HEK293T (cell line): ENCODE data around the gene CPED1.

Source experiments
- CTBP1 ChIP-seq: fragments of 450-650 bp; IDR thresholded peaks from 2 replicates; pipeline ENCODE4 v1.6.1; 2016; ENCODE audit warnings: borderline replicate concordance
- HDGF ChIP-seq: fragments of 450-650 bp; IDR thresholded peaks from 2 replicates; pipeline ENCODE4 v1.6.1; 2017; ENCODE audit warnings: antibody characterized with exemption, borderline replicate concordance
- L3MBTL2 ChIP-seq: fragments of 450-650 bp; conservative IDR thresholded peaks from 2 replicates; pipeline ENCODE4 v1.6.1; 2016; ENCODE audit warnings: mild to moderate bottlenecking
- LEF1 ChIP-seq: fragments of 450-650 bp; IDR thresholded peaks from 2 replicates; pipeline ENCODE4 v1.6.1; 2017; ENCODE audit warnings: mild to moderate bottlenecking, borderline replicate concordance
- NFRKB ChIP-seq: fragments of 450-650 bp; IDR thresholded peaks from 2 replicates; pipeline ENCODE4 v1.6.1; 2016; ENCODE audit warnings: mild to moderate bottlenecking, moderate library complexity
- SP1 ChIP-seq: fragments of 450-650 bp; IDR thresholded peaks from 2 replicates; pipeline ENCODE4 v1.6.1; 2017

GRCh38 chr7:121307021-121307574 lies 318.6 kb downstream of the CPED1 start:
- TF ChIP-seq L3MBTL2 (no peak), LEF1 (no peak), NFRKB (no peak), SP1 (no peak), HDGF (no peak), CTBP1 (no peak)
